PFSK-1 (cell line): ENCODE data around the gene WRAP73.

Source experiments
- FOXP2 ChIP-seq: optimal IDR thresholded peaks from 2 replicates; pipeline ENCODE3; 2011; ENCODE audit warnings: borderline replicate concordance, control low read depth, inconsistent platforms; ENCODE audit not compliant: insufficient read depth; ENCODE audit errors: extremely low read length, extremely low read depth
- POLR2AphosphoS5 ChIP-seq: IDR thresholded peaks from 2 replicates; pipeline ENCODE4 v1.6.1; 2012; ENCODE audit warnings: low read depth, mild to moderate bottlenecking, control low read depth, low read length, moderate library complexity
- SIN3A ChIP-seq: IDR thresholded peaks from 2 replicates; pipeline ENCODE4 v1.6.1; 2012; ENCODE audit warnings: mild to moderate bottlenecking, low read length, moderate library complexity, borderline replicate concordance; ENCODE audit not compliant: insufficient read depth
- TAF1 ChIP-seq: IDR thresholded peaks from 2 replicates; pipeline ENCODE4 v1.6.1; 2012; ENCODE audit warnings: low read length, control low read depth, borderline replicate concordance; ENCODE audit not compliant: insufficient read depth
- TF ChIP-seq, protein P1 (sequence below), 2 experiments: IDR thresholded peaks; 2 replicates each; pipeline versions ENCODE4 v1.6.1 to v1.8.0; 2011 to 2012; ENCODE audit warnings: low read depth in 2 of 2, low read length in 2 of 2, control low read depth in 1 of 2, inconsistent platforms in 1 of 2, mild to moderate bottlenecking in 1 of 2, moderate library complexity in 1 of 2; ENCODE audit not compliant: insufficient read depth in 1 of 2

Gene WRAP73

DNA sequence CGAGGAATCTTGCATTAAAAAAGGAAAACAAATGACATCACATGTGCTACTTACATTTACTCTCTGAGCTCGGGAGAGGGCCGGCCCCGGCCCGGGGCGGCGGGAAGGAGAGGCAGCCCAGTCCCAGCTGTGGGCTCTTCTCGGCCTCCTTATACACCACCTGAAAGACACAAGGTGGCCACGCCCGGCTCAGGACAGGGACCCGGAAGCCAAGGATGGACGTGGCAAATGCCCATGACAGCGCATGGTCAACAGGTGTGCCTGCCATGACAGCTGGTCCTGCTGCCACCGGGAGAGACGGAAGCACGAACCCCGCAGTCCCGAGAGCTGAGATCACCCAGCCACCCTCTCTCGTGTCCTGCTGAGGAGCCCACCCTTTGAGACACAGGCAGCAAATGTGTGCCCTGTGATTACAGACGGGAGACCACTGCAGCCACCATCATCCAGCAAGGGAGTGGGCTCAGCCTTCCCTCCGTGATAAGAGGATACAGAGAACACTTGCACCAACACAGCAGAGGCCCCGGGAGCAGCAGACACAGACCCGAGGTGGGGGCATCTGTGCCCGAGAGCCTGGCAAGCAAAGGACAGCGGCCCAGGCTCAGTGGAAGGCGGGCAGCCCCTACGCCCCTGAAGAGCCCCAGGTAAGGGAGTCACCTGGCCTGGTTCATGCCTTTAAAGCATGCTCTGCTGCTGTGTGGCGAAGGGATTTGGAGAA, 16.4 kb downstream of the WRAP73 start:
- TF ChIP-seq POLR2AphosphoS5 (no peak), TAF1 (no peak), FOXP2 (no peak), SIN3A (no peak)
- TF ChIP-seq, protein P1, sequence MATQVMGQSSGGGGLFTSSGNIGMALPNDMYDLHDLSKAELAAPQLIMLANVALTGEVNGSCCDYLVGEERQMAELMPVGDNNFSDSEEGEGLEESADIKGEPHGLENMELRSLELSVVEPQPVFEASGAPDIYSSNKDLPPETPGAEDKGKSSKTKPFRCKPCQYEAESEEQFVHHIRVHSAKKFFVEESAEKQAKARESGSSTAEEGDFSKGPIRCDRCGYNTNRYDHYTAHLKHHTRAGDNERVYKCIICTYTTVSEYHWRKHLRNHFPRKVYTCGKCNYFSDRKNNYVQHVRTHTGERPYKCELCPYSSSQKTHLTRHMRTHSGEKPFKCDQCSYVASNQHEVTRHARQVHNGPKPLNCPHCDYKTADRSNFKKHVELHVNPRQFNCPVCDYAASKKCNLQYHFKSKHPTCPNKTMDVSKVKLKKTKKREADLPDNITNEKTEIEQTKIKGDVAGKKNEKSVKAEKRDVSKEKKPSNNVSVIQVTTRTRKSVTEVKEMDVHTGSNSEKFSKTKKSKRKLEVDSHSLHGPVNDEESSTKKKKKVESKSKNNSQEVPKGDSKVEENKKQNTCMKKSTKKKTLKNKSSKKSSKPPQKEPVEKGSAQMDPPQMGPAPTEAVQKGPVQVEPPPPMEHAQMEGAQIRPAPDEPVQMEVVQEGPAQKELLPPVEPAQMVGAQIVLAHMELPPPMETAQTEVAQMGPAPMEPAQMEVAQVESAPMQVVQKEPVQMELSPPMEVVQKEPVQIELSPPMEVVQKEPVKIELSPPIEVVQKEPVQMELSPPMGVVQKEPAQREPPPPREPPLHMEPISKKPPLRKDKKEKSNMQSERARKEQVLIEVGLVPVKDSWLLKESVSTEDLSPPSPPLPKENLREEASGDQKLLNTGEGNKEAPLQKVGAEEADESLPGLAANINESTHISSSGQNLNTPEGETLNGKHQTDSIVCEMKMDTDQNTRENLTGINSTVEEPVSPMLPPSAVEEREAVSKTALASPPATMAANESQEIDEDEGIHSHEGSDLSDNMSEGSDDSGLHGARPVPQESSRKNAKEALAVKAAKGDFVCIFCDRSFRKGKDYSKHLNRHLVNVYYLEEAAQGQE (IDR thresholded peaks at IDR 0.05; ENCODE audit: insufficient read depth in 1 of 2, low read depth in 2 of 2, low read length in 2 of 2), result no peak

DNA sequence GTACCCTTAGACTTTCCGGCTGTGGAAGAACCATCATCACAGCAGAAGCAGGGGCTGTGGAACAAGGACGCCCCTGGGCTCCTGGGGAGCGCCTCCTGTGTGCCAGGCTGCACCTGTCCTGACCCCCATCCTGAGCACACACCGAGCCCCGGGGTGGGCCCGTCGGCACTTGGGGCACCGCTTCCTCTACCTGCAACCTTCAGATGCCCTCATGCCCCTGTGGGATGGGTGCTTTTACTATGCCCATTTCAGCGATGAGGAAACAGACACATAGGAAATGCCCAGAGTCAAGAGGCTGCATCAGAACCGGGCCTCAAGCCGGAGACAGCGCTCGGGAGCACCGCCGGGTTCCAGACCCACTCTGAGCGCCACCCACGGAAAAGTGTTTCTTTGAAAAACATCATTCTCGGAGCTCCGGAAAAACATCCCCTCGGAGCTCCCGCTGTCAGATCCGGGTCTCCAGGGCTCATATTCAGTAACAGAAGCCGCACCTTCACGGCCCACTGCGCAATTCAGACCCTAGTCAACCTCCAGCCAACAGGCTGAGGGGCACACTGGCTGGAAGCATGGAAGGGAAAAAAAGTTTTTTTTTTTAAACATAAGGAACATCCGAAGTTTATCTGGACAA, 17.1 kb downstream of the WRAP73 start:
- TF ChIP-seq FOXP2, result no peak
- no peak for TF ChIP-seq SIN3A
- no peak for TF ChIP-seq POLR2AphosphoS5
- TF ChIP-seq, protein P1 (IDR thresholded peaks at IDR 0.05; ENCODE audit: insufficient read depth in 1 of 2, low read depth in 2 of 2, low read length in 2 of 2), result no peak
- TF ChIP-seq TAF1, result no peak

DNA sequence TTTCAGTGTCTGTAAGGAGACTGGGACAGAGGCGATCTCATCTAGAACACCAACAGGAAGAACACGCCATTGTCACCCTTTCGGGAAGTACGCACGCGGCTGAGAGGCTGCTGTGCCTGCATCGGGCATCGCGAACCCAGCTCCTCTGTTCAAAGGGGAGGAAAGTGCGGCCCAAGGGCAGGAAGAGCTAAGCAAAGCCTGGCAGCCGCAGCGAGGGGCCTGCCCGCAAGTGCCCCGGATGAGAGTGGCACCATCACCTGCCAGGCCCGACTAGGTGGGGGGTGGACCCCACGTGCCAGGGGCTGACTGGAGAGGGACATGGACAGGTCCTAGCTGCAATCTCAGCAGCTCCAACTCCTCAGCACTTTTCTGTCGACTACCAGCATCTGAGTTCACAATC, 17.6 kb downstream of the WRAP73 start:
- TF ChIP-seq POLR2AphosphoS5 (no peak), TAF1 (no peak), SIN3A (no peak), FOXP2 (no peak)
- TF ChIP-seq, protein P1 (IDR thresholded peaks at IDR 0.05; ENCODE audit: insufficient read depth in 1 of 2, low read depth in 2 of 2, low read length in 2 of 2), result no peak

DNA sequence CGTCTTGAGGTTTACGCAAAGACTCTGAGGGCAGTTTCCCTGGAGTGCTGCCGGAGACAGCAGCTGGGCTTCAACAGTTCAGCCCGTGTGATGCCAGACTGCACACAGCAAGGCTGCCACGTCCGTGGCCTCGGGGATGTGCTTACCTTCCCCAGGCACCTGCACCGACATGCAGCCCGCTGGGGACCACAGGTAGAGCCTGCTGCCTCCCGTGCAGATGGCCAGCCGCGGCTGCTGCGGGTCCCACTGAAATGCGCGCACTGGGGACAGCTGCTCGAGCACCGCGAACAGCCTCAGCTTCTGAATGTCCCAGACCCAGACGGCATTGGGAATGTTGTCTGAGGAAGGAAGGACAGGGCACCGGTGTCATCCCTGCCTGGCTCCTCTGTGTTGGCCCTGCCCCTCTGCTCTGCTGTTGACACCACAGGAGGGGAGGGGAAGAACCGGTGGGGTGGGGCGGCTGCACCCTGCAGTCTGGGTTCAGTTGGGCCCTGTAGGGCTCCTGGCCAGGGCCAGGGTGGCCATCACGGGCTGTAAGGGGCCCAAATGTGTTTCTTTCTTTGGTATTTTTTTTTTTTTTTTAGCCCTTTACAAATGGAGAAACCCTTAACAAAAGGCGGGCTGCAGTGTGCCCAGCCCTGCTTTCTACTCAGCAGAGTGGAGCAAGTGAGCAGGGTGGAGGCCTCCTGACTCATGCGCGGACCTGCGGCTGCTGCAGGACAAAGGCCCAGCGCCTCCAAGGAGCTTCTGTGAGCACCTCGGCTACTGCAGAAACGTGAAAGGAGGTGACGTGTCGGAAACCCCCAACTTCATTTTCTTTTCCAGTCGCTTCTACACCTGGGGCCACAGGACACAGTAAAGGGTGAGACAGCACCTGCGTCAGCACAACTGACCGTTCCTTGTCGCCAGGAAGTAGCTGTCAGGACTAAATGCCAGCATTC, 18.3 kb downstream of the WRAP73 start:
- TF ChIP-seq, protein P1 (IDR thresholded peaks at IDR 0.05; ENCODE audit: insufficient read depth in 1 of 2, low read depth in 2 of 2, low read length in 2 of 2), result no peak
- TF ChIP-seq FOXP2 (no peak), TAF1 (no peak), SIN3A (no peak), POLR2AphosphoS5 (no peak)
